Amygdala (tissue), 56 donors: ENCODE data around the gene LGALS7.

ENCODE experiments used
- DNase-seq, 56 donors: peaks; one replicate each; lab custom pipeline; 2025; lab: John Stamatoyannopoulos, UW

Gene LGALS7

DNA sequence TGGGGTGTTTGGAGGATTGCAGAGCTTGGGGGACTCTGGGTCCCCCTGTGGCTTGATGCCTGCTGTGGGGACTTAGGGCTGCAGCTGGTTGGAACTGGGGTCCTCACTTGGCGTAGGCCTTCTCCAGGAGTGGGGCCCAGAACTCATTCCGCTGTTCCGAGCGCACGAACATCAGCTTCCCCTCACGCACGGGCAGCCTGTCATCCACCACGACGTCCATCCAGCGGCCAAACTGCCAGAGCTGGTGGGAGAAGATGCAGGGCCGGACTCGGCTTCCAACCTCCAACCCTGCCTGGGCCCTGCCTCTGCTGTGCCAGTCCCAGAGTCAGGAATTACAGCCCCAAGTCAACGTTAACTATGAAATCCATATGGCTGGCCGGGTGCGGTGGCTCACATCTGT is 31.6 kb downstream of the LGALS7 start:
- DNase-seq: no peak

DNA sequence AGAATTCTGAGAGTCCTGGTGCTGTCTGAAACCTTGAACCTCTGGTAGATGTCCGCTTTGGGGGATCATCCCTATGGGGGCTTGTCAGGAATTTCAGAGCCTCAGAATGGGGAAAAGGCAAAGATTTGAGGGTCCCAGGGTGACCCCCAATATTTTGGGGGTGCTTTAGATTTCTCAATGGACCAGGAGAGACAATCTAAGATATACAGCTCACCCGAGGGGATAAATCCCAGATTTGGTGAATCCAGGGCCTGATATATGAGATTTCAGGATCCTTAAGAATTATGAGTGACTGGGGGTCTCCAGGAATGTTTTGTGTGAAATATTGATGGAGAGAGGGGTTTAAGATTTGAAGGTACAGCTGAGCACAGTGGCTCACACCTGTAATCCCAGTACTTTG is 32.4 kb downstream of the LGALS7 start:
- no peak for DNase-seq

DNA sequence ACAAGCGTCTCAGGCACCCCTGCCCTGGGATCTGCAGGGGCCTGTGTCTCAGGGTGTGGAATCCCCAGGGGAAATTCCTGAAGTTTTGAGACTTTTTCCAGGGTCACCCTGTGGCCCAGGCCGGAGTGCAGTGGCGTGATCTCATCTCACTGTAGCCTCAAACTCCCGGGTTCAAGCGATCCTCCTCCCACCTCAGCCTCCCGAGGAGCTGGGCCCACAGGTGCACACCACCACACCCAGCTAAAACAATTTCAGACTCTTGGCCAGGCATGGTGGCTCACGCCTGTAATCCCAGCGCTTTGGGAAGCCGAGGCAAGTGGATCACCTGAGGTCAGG is 33.1 kb downstream of the LGALS7 start:
- no peak for DNase-seq

DNA sequence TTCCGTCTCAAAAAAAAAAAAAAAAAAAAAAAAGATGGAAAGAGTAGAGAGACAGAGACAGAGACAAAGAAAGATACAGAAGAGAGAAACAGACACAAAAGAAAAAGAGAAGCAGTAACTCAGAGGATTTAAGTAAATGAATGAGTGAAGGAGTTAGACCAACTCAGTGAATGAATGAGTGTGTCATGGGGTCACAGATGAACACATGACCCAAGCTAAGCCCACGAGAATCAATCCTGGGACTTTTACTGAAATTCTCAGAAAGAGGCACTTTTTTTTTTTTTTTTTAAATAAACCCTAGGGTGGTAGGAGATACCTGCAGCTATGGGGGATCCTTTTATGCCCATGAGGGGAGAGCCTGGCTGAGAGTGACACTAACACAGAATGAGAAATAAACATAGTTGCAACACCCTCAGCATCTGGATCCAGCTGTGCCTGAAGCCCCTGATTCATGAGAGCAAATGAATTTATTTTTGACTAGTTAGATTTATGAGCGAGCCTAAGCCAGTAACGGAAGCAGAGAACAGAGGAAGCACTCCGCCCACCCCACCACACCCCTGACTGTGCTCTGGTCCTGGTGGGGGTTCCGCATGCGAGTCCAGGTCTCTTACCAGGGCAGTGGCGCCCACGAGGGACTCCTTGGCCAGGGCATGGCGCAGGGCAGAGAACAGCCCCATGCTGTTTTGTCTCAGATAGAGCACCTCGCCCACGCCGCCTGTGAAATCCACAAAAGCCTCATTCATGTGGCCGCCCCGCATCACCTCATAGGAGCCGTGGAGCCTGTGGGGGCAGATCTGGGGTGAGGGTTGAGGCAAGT is 33.7 kb downstream of the LGALS7 start:
- no peak for DNase-seq

DNA sequence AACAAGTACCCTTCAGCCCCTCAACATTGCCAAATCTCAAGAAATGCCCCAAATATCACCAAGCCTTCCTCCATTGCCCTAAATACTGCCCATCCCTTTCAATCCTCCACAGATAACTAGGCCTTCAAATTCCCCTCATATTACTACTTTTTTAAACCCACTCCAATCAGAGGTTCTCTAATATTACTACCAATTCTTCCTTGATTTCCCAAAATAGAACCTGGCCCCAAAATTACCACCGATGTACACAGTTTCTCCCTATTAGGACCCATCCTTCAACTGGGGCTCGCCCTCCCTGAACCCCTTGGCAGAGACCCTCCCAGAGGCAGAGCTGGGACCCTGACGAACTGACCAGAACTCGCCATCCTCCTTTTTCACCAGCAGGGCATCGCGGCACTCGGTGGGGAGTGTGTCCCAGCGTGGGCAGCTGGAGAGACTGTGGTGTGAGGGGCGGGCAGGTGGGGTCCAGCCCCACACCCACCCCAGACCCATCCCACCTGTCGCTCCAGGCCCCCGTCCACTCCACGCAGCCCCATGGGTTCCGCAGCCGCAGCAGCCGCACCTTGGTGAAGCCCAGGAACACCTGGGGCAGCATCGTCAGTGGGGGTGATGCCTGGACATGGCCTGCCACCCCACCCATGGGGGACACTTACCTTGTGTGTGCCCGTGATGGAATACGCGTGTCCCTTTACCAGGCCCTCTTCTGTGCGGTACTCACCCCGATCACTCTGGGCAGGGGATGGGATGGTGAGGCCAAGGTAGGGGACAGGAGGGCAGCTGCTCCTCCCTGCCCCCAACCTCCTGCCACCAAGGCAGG is 35.2 kb downstream of the LGALS7 start:
- DNase-seq: no peak

DNA sequence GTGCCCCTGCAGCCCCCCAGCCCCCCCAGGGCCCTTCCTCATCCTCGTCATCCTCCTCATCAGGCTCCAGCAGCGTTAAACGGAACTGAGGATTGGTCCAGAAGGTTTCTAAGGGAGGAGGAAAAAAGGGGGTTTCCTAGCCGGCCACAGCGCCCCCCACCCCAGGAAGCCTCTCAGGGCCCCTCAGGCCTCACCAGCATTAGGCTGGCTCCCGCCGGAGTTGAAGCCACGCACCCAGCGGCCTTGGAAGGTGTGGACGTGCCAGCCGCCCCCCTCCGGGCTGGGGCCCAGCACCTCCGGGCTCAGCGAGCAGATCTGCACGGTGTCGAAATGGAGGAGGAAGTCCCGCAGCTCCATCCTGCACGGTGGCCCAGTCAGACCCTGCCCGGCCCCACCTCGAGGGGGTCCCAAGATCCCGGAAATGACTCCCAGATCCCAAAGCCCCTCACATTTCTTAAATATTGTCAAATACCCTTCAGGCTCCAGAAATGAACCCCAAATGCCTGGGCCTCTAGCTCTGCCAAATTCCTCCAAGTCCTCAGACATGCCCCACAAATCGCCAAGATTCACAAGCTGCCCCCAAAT is 35.9 kb downstream of the LGALS7 start:
- DNase-seq: no peak

- DNase-seq: peak in 1 of 56 donors; percentile 46
Measured at GRCh38 chr19:38736413-38737280, 36.7 kb downstream of the LGALS7 start.

GRCh38 chr19:38736036-38736412 is 37.3 kb downstream of the LGALS7 start:
- peak in 1 of 56 donors; percentile 55 for DNase-seq

- no peak for DNase-seq
Measured at GRCh38 chr19:38735257-38735686, 38.0 kb downstream of the LGALS7 start.

GRCh38 chr19:38734426-38735256 is 38.7 kb downstream of the LGALS7 start:
- DNase-seq: no peak

GRCh38 chr19:38734176-38734425 is 39.2 kb downstream of the LGALS7 start:
- DNase-seq: no peak

GRCh38 chr19:38733493-38734175 is 39.7 kb downstream of the LGALS7 start:
- no peak for DNase-seq

- DNase-seq: no peak
Measured at GRCh38 chr19:38733241-38733492, 40.1 kb downstream of the LGALS7 start.

DNA sequence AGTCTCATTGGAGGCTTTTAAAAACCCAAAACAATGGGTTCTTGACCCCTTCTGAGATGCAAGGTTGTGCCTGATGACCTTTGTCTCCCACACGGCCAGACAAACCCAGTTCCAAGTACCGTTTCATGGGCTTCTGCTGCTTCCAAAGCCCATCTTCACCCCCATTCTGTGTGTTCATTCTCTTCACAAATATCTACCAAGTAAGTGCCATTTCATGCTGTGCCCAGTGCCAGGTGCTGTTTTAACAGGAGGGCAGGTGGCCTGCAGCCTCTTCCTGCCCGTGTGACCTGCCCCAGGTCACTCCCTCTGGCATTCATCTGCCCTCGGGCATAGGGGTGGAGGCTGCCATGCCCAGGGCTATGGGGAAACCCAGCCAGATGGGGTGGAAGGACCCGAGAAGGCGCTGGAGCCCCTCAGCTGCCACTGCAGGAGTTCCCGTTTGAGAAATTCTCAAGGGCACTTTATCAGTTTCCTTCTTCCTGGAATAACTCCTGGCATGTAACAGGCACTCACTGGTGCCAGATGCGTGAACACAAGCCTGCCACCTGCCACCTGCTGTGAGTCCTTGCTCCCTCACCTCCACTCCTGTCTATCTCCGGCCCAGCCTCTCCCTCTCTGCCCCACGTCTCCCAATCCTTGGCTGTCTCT is 41.5 kb downstream of the LGALS7 start:
- no peak for DNase-seq

DNA sequence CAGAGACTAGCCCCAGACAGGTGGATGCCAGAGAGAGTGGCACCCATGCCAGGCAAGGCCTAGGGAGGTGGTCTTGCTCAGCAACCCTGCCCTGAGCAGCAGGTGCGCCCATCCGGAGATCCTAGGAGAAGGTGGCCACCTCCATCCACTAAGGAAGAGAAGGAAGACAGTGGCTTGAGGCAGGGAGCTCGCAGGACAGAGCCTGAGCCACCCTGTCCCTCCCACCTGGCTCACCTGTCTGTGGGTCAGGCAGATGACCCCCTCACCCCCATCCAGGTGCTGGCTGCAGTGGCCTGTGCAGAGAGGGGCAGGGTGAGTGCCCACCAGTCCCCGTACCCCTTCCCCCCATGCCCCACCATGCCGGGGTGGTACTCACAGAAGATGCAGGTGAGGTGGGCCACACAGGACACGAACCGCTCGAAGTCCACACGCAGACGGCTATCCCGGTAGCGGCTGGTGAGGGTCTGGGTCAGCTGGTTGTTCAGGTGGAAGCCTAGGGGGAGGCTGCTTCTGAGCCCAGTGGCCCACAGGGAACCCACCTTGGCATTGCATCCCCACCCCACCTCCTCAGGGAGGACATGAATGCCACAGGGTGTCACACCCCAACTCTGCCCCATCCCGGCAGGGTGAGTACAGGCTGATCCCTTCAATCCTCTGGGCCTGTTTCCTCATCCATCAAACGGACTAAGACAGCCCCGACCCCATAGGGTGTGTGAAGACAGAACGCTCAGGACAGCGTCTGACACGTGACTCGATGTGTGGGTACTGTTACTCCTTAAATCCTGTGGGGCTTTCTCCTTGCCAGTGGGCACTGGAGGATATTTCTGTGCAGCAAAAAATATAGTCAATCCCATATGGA is 42.4 kb downstream of the LGALS7 start:
- no peak for DNase-seq

DNA sequence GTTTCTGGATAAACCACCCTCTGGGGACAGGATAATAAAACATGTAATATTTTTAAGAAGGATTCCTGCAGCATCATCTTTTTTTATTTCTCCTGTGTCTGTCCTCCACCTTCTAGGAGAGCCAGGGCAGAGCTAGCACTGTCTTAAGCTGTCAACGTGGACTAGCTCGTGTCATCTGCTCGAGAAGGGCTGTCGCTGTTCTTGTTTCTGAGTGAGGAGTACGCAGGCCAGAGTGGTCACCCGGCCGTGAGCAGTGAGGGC is 42.9 kb downstream of the LGALS7 start:
- no peak for DNase-seq

- DNase-seq: peak in 13 of 56 donors; percentile 16 to 63 (median 28)
Measured at GRCh38 chr19:38729653-38730469, 43.5 kb downstream of the LGALS7 start.
